Umbilical cord (tissue), 2 donors: ENCODE data around the gene KRT82. TPM values are rescaled to one million over a fixed set of nuclear protein-coding genes. Genes with fewer than 3 reads are reported as not detected.
"Not testable (repeated sequence)": the region's sequence is repeated elsewhere in the genome, so short reads cannot be mapped to it uniquely, and the experiment has no call there.

Source experiments
- DNase-seq: peaks from one replicate; pipeline ENCODE4 v3.0.0-alpha.2; 2015; ENCODE audit warnings: low spot score
- total RNA-seq: library from RNA; depleted of rRNA; stranded (reverse); fragments of >200 nt; gene quantifications from one replicate; pipeline ENCODE4 v1.2.3, GENCODE V29; 2014; ENCODE audit warnings: low replicate concordance; ENCODE audit not compliant: insufficient read depth

KRT82 gene
- 1.7 TPM for total RNA-seq

GRCh38 chr12:52405922-52406385 lies at the start of gene KRT82:
KRT82 (minus strand) TSS chr12:52406335; CDS start chr12:52406277, 58 bp downstream.
- DNase-seq: no peak

DNA sequence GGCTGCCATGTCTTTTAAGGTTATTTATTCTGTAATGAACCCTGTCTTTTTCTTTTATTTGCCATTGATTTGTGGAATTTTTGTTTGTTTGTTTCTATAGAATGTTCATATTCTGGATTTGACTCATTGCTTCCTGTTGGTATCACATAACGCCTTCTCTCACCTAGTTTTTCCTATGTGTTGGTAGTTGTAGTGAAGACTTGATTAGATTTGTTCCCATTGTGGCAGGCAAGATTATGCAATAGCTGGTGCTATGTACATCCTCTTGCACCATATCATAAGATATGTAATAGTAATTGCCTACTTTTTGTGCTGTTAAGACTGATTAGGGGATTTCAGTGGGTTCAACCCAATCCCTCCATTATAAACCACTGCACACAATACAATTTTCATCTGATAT lies 49.7 kb upstream of the KRT82 start:
- no peak for DNase-seq

- DNase-seq: no peak
Measured at GRCh38 chr12:52454411-52455201, 48.5 kb upstream of the KRT82 start.

GRCh38 chr12:52452101-52452500 lies 46.0 kb upstream of the KRT82 start, which contains the start of gene KRT6B:
KRT6B (minus strand) TSS chr12:52452146; CDS start chr12:52452078, 68 bp downstream.
- no peak for DNase-seq

DNA sequence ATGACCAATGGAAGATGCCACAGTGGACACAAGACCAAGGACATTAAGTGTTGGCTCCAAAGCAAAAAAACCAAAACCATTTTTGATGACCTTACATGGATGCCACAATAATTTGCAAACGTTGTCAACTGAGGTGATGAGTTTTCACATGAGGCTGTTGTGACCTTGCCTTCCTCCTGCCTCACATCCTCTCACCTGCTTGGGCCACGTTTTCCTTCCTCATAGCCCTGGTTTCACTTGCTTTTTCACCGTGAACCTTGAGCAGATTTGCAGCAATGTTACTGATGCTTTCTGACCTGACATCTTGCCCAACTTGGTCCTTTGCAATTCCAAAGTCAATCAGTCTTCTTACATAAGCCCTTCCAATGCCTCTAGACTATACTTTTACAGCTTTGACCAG lies 42.1 kb upstream of the KRT82 start:
- DNase-seq: no peak

DNA sequence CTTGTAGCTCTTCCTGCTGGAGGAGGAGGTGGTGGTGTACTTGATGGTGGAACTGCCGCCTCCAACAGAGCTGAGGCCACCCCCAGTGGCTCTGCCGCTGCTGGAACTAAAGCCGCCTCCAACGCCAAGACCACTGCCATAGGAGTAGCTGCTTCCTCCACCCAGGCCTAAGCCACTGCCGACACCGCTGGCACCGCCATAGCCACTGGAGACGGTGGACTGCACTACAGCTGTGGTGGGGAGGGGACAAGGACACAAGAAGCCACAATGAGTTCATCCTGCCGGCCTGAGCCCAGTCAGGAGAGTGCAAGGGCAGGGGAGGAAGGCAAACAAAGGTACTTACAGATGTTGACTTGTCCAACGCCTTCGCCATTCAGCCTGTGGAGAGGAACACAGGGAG lies 41.1 kb upstream of the KRT82 start:
- not testable (repeated sequence) for DNase-seq

DNA sequence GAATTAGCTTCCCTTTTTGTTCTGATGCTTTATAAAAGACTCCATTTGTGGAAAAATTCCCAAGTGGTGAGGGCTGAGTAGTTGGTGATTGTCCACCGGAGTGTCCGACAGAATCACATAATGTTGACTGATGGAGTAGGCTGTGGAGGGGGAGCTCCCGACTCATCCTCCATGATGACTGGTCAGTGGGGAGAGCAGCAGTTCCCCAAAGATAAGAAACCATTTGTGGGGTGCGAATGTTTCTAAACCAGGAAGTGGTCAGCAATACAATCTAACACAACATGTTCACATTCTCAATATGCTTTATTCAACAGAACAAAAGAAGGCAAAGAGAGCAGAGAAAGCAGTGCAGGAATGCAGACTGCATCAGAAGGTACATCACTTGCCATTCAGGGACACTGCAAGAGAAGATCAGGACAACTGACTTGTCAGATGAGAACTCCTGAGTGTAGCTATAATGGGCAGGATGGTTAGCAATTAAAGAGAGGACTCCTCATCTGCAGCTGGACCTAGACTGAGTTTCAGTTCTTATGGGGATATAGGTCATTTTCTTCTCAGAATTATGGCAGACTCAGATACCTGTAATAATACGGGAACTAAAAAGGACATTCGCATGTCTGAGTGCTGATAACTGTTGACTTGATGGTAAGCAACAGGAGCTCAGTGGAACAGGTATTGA lies 40.4 kb upstream of the KRT82 start:
- no peak for DNase-seq

GRCh38 chr12:52445876-52446275 lies 39.7 kb upstream of the KRT82 start:
- no peak for DNase-seq

DNA sequence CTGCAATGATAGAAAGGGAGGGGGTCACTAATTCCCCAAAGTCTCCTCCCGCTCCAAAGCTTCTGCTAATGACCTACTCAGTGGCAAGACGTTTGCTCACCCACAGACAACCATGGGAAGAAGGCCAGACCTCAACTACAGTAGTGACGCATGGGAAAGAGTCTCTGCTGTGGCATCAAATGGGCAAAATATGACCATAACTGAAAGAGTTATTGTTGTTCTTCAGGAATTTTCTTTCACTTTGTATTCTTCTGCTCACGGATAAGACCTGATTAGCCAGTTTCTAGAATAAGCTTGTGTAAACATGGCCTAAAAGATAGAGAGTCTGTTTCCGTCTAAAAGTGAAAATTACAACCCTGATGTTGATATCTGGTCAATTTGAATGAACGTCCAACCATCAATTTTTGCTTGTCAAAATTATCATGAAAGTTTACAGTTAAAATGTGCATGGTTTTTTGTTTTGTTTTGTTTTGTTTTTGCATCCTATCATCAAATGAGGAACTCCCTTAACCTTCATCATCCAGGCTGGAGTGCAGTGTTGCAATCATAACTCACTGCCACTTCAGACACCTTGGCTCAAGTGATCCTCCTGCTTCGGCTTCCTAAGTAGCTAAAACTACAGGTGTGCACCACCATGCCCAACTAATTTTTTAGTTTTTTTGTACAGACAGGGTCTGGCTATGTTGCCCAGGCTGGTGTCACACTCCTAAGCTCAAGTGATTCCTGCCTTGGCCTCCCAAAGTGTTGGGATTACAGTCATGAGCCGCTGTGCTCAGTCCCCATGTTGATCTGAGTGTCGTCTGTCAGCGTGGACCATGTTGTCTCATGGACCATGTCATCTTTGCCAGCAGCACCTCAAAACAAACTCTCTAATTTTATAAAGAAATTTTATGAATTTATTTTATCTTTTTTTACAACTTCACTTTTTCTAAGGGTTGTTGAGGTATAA lies 38.8 kb upstream of the KRT82 start:
- no peak for DNase-seq

DNA sequence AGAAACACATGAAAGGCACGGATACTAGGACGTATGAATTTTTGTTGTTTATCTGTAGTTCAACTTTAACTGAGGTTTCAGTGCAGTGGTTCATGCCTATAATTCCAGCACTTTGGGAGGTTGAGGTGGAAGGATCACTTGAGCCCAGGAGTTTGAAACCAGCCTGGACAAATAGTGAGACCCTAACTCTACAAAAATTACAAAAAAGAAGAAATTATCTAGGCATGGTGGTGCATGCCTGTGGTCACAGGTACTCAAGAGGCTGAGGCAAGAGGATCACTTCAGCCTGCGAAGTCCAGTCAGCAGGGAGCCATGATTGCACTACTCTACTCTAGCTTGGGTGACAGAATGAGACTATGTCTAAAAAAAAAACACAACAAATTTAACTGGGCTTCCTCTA lies 37.8 kb upstream of the KRT82 start:
- no peak for DNase-seq

GRCh38 chr12:52442600-52443061 lies 36.5 kb upstream of the KRT82 start:
- DNase-seq: peak; percentile 55

DNA sequence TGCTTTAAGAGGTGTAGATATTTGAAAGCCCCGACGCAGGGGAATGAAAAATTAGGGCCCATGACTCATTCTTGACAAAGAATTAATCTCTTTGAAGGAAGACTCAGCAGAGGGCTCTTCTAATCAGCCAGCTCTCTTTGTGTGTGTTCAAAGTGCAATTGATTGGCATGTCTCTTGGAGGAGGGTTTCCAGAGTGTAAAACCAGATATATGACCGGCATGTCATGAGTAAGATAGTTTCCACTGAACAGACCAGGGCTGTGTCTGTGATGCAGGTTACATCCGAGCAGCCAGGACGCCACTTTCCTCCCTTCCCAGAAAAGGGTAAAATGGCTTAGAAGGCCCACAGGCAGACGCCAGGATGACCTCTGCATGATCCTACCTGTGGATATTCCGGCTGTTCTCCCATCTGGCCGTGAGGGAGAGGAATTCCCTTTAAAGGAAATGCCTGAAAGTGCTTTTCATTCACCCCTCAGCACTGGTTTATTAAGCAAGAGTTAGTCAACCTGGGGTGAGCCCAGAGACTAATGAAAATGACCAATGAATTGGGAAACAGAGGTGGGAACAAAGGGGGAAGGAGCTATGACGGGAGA lies 35.3 kb upstream of the KRT82 start:
- DNase-seq: peak; percentile 45

DNA sequence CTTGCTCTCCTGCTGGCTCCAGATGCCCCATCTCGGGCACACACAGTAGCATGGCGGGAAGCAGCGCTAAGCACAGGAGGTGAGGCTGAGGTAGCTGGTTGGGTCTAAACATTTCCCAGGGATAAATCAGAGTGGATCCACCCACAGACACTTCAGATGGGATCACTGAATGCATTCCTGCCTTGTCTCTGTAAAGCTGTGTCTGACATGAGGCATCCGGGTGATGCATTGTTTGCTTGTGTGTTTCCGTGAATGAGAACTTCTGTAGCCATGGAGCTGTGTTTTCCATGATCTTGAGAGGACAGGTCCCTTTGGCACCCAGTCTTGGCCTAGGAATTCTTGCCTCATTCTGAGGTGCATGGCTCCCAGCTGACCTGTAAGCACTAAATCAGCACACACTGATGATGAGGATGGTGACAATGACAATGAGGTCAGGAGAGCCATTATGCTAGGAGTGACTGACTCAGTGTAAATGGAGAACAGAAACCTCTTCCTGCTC lies 34.7 kb upstream of the KRT82 start:
- DNase-seq: peak; percentile 84

DNA sequence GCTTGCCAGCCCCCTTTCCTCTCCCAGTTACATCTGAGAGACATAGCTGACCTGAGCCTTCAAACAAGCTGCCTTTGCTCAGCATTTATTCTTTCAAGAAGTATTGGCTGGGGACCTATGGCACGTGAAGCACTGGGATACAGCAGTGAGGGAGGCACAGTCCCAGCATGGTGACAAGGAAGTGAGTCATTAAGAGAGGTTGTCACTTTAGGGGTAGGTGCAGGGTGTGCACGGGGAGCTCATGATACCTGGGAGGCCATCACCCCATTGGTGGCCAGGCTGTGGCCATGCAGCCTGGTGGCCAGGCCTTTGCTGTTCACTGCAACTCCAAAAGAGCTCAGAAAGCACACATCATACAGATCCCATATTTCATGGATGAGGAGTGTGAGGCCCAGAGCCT lies 33.7 kb upstream of the KRT82 start:
- DNase-seq: no peak

DNA sequence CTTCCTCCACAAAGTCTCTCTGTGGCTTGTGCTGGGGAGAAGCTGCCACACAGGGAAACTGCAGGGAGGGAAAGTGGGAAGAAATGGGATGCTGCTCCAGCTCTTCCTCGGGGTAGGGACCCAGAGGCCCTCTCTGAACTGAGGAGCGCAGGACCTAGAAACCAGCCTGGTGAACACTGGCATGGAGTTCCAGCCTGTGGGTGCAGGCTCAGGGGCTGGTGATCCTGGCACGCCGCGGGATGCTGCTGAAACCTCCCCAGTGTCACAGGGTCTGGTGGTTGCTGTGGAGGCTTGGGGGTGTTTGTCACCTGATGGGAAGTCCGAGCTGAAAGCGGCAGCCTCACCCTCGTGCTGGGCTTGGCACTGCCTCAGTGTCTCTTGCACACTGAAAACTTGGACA lies 33.3 kb upstream of the KRT82 start:
- DNase-seq: no peak

GRCh38 chr12:52438305-52439301 lies 32.5 kb upstream of the KRT82 start:
- DNase-seq: no peak

- no peak for DNase-seq
Measured at GRCh38 chr12:52437508-52437907, 31.4 kb upstream of the KRT82 start.

- no peak for DNase-seq
Measured at GRCh38 chr12:52436828-52437474, 30.8 kb upstream of the KRT82 start.
